GM21717 (cell line): Measurements from ENCODE around the gene COBL.
"Not testable (repeated sequence)": the region's sequence is repeated elsewhere in the genome, so short reads cannot be mapped to it uniquely, and the experiment has no call there.

Source experiments
- ATAC-seq: cut with Tn5 transposase; IDR thresholded peaks from one replicate; pipeline ENCODE4 v1.9.1; 2021; ENCODE audit warnings: mild to moderate bottlenecking, moderate library complexity; ENCODE audit not compliant: unreplicated experiment

The COBL gene

DNA sequence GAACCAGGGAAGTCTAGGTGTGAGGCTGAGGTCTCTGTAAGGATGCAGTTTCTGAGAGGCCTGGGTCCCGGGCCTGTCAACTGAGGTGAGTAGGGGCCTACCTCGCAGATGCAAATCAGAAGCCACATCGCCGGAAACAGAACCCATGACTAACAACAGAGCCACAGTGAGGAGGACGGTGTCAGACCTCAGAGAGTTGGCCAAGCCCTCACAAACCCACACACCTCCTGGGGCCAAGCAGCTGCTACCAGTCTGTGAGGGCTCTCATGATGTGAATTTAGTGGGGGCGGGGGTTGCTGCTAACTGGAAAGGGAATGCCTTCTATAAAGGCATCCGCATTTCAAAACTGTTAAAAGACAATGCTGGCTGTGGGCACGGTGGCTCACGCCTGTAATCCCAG is 103.0 kb downstream of the COBL start:
- ATAC-seq = no peak

DNA sequence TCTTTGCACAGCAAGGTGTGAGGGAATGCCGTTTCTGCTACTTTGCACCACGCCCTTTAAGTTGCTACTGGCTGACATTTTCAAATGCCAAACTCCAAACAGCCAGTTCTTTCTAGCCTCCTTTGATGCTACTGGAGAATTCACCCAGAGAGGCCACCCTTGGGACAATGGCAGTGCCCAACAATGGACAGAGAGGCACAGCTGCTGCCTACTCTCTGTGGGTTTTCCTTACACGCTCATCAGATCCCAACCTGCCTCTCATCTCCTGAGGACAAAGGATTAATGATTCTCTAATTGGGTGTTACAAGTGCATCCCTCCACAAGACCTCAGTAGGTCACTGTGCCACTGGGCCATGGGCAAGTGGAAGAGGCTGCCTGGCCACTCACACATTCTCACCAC is 105.8 kb downstream of the COBL start:
- ATAC-seq = no peak

DNA sequence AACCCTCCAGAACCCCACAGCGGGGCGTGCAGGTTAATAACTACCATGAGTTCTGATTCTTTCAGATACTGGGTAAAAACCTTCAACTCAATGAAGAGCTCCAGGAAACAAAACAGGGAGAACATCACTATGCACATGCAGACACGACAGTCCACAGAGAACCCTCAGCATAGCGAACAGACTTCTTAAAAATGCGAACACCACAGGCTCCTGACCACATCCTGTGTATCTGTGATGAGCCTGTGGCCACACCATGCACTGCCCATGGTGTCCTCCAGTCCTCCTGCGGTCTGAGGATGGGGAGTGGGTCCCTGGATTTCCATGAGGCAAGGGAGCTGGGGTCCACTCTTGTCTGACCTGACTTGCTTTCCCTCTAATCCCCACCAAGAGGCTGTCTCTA is 107.2 kb downstream of the COBL start:
- no peak for ATAC-seq

DNA sequence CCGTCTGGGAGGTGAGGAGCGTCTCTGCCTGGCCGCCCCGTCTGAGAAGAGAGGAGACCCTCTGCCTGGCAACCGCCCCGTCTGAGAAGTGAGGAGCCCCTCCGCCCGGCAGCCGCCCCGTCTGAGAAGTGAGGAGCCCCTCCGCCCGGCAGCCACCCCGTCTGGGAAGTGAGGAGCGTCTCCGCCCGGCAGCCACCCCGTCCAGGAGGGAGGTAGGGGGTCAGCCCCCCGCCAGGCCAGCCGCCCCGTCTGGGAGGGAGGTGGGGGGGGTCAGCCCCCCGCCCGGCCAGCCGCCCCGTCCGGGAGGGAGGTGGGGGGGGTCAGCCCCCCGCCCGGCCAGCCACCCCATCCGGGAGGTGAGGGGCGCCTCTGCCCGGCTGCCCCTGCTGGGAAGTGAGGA is 108.5 kb downstream of the COBL start:
- not testable (repeated sequence) for ATAC-seq

DNA sequence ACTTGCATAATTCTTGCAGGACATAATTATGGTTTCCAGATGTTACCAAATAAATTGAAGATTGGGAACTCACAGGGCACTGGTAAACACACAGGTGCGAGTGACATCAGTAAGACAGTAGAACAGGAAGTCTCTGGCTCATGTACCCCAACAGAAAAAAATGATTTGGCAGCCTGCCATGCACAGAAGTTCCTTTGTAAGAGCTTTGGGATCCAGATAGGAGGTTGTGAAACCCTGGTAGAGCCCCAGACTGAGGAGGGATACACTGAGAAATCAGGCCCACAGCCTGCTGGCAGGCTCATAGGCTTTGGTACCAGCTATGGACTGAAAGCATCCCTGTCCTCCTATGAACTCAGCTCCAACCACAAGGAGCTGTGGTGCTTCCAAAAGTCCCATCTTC is 118.0 kb downstream of the COBL start:
- no peak for ATAC-seq

DNA sequence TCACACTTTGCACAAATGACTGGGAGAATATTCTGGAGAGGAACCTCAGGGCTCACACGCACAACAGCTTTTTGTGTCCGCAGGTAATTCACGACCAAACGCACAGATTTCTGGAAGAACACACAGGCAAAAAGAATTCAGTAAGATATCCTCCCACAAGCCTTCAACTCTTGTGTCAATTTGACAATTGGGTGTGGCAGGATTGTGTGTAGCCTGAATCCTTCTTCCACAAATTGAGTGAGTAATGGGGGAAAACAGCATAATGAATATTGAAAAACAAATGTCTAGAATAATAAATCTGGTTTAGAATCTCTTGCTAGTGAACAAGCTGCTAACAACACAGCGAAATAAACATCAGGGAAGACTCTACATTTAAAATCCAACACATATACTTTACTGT is 125.6 kb downstream of the COBL start:
- no peak for ATAC-seq

DNA sequence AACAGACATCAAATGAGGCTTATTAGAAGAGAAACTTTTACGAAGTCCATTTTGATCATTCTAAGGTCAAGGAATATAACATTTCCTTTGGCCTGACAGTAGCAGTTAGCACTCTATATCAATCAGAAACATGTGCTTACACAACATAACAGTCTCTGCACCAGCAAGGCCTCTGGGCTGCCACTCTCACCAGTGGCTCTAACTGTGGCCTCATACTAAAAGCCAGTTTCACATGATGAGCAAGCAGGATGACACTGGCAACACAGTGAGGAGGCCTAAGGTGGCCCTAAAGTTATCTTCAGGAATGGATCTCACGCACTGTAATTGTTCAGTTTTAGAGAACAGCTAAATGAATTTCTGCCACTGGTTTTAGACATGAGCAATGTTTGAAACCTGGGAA is 126.8 kb downstream of the COBL start:
- ATAC-seq = no peak

DNA sequence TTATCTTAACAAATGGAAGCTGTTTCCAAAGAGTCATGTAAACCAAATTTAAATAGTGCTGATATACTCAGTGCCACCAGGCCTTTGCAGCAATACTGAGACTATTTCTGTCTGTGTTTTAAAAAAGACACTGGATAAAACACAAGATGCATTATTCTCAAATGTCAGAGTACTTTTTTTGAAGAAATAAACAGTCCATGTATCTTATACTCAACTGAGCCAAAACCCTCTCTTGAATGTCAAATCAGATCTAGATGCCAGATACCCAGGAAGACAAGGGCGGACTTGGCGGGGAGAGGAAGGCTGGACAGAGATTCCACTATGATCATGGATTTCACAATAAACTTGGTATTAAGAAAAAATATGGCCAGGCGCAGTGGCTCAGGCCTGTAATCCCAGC is 127.6 kb downstream of the COBL start:
- ATAC-seq = no peak

DNA sequence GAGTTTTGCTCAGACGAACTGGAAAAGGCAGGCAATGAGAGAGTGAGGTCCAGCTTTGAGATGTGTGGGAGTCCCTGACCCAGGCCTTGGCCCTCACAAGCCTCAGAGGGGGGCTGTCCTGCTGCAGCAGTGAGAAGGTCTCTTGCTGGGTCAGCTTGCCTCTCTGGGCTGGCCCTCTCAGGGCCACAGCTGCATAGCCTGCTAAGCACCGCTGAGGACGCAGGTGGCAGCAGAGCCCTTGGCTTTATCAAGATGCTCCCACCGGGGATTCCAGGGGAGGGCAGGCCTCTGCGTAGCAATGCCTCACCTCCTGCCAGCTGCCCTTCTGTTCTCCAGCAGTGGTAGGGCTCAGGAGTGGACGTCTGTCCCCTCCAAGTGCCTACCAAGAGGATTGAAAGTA is 128.7 kb downstream of the COBL start:
- no peak for ATAC-seq

DNA sequence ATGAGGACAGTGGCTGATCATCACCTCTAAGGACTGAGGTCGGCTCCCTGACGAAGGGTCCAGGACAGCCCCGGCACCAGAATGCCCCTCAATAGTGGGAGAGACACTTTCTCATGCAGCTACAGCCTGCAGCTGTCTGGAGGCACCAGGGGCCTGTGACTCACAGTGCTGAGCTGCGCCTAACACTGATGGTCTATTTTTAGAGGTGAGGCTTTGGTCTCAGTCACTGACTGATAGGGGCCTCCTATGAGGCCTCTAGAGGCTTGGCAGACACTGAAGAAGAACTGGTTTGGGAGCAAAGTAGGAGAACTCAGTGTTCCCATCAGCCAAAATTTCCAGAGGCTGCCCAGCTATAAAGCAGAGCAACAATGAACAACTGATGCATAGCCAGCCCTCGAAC is 130.1 kb downstream of the COBL start:
- ATAC-seq = no peak

DNA sequence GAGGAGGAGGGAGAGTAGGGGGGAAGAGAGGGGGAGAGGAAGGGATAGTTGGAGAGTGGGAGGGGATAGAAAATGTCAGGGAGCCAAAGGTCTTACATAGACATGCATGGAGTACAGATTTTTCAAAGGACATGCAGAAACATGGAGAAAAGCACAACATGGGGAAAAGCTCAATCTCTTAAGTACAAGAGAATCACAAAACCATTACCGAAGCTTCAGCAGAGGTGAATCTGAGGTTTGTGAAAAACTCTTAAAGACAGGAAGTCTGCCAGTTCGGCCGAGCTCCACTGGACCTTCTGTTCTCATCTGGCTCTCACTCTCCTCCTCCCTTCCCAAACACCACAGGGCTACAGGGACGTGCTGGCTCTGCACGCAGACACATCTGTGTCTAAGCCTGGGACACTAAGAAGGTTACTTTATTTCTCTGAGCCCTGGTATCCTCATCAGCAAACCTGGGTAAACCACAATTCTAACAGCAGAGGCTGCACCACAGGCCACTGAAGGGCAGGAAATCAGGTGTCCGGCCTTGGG is 133.9 kb downstream of the COBL start:
- ATAC-seq = no peak

DNA sequence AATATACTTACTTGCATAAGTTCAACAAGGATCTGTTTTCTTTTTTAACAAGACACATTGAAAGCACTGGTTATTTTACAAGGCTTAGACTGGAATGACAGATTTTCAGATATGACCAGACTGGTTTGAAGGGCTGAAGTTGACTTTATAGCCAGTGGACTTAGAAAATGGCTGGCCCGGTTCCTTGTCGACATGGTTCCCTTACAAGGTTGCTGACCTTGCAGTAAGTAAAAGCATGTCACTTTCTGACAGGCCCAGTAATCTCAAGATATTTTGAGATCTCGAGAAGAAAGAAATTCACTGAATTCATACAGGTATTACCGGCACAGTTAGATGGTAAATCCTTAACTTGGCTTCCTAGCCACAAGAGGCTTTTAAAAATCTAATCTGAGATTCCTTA is 136.5 kb downstream of the COBL start:
- ATAC-seq = no peak

DNA sequence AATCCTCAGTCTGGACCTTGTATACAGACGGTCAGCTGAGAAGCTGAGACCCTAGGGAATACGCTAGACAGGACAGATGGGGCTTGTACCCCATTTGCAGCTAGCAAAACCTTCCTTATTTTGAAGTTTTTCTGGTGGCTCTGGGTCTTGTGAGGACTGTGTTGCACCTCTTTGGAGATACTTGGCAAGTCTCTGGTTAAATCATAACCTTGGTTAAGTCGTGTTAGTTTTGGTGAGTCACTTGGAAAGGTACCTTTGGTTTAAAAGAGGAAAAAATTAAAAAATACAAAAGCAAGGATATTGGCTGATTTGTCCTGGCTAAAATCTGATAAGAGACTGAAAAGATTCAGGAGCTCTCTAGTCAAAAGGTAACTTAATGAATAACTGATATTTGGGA is 140.6 kb downstream of the COBL start:
- ATAC-seq = no peak

DNA sequence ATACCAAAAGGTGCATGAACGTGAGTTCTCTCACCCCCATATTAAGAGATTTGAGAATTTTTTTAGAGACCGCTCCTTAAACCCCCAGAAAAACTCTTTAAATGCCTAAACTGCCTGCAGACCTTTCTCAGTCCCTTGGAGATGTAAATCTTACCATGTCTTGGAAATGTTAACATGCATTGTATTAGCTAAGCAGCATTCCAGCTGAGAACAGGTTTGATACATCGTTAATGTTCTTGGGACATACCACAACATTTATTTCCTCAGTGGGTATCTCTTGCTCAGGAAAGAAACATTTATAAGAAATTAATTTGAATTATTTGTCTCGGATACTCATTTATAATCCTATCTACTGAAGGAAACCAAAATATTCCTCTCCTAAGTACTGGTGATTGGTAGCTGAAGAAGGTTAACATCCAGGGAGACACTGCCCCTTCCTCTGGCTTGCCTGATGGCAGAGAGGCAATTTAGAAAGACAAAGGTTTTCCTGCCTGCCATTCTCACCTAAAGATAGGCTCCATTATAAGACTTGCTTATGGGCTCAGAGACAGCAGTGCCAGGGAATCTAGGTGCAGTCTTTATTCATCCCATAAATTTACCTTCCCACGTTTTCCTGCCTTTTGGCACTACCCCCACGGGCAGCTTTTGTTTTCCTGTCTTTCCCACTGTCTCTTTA is 141.2 kb downstream of the COBL start:
- ATAC-seq = no peak

DNA sequence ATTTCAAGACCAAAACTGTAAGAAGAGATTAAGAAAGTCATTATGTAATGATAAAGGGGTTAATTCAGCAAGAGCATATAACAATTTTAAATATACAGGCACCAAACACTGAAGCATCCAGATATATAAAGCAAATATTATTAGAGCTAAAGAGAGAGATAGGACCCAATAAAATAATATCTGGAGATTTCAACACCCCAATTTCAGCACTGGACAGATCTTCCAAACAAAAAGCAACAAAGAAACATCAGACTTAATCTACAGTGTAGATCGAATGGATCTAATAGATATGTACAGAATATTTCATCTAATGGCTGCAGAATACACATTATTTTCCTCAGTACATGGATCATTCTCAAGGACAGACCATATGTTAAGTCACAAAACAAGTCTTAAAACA is 151.3 kb downstream of the COBL start:
- ATAC-seq = no peak

DNA sequence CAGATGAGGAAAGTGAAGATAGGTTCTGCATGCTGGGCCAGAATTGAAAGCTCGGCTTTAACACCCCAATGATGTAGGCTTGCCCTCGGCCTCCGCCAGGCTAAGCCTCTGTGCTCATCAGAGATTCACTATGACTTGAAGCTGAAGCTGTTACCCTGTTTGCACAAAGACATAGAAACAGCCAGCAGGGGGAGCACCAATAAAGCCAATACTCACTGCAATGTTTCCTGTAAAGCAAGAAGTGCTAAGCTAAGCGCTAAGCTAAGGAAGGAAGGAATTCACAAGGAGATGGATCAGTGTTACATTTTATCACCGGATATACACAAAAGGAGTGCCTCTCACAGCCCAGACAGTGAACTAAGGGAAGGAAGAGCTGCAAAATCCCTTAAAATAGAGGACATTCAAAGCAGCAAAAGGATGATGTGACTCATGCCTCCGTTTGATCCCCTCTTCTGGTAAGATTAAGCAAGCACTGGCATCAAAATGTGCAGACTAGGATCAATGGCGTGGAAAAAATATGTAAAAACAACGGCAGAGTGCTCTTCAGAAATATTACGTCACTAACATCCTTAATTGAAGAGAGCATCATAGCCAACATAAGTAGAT is 153.8 kb downstream of the COBL start:
- ATAC-seq = peak; percentile 90

DNA sequence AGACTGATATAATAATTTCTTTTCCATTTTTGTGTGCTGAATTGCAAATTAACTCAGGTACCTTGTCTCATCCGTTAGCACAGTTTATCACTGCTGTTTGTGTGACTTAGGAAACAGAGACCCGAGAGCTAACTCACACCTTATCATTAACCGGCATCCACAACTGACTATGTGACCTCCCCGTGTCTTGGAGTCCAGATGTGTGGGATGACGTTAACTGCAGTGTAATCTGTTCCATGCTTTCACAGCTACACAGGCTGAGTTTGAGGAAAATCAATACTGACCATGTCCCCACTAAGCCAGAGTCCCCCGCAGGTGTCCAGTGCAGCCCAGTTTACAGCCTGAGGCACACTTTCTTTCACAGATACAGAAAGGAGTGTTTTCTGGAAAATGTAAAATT is 154.7 kb downstream of the COBL start:
- ATAC-seq = no peak

DNA sequence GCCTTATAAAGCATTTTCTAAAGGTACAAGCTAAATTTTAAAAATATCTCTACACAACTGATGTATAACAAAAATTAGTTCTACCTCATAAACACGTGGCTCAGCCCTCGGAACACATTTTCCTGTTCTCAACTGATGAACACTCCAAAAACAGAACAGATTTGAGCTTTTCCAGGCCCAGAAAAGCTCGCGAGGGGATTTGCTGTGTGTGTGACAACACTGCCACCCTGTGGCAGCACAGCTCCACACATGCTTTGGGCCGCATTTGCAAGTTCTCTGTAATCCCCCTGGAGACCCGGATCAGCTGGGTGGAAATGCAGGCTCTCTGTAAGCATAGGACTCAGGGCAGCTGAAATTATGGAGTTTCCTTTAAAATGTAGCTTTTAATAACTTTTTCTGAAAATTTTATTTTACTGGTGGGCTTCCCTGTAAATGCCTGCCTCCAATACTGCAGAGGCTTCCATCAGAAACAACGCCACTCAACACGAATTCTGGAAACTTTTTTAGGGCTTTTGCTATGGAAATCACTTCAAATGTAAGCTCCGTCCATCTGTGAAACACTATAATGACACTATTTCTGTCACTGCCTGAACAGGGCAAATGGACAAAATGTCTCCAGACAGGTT is 155.5 kb downstream of the COBL start:
- ATAC-seq = no peak

DNA sequence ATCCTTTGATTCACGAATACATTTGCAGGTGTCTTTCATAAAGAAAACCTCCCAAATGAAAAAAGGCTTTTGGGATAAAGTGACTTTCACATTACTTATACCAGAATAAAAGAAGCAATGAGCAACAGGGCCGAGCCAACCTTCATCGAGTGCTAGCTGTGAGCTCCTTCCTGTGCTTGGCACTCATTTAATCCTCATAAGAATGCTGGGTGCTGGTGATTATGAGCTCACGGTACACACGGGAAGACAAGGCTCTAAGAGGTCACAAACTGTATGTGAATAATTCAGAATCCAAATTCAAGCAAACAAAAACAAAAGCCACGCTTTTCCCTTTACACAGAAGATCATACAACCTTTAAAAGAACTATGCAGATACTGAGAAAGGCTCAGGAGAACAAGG is 156.2 kb downstream of the COBL start:
- ATAC-seq = no peak

DNA sequence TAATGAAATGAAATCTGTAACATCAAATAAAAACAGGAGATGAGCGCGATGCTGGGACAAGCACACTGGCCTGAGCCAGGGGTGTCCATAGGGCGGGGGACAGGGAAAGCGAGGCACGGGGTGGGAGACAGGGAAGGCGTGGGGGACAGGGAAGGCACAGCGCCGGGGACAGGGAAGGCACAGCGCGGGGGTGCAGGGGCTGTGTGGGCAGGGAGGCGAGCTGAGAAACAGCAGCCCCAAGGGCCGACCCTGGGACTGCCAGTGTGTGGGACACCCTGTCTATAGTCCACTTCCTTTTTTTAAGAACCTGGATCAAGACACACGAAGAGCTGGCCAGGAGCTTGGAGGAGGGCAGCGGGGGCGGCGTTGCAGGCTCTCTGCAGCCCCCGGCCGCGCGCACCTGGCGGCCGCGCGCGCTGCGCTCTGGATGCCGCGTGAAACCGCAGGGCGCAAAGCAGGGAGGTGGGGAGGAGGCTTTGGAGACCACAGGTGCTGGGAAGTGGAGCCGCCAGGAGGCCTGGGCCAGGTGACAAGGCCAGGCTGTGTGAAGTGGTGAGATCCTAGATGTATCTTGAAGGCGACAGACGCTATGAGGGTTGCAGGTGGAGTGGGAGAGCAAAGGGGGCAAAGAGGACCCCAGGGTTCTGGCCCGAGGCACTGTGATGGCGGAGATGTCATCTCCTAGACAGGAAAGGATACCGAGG is 157.7 kb downstream of the COBL start:
- ATAC-seq = no peak

DNA sequence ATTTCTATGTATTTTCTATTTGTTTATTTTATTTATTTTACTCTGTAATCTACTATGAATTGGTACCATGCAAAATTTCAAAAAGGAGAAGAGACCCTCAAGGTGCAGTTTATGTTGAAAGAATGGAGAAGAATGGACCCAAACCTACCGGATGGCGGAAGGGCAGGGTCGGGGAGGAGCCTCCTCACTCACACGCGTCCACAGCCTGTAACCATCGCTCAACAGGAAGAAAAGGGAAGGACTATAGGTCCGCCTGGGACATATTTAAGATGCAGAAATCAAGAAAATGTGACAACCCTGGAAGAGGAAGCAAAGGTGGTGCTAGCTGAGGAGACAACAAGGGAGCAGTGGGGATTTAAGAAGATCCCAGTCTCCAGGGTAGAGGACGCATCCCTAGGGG is 158.4 kb downstream of the COBL start:
- ATAC-seq = no peak

DNA sequence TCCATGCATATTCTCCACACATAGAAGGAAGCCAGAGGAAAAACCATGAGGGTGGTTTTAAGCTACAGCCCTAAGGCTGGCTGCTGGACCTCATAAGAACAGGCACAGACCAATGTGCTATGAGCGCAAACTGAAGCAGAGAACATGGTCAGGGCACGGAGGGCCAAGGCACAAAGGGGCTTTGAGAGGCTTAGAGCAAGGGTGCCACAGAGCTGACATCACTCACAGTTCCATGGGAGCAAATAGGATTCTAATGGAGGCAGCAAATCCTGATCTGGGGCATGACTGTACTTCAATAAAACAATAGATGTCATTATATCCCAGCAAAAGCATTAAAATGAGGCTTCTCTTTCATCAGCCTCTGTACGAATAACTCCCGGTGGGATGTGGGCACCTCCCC is 162.4 kb downstream of the COBL start:
- ATAC-seq = no peak
